MM.1S (cell line): Measurements from ENCODE around the gene UIMC1.

ENCODE experiments used
- DNase-seq: peaks from one replicate; pipeline ENCODE4 v3.0.0-alpha.2; 2015
- H2AFZ ChIP-seq: fragments of 300-600 bp; sonication (generic); 2 replicates; pipeline ENCODE4 v1.6.0; 2016; ENCODE audit warnings: antibody characterized with exemption, low read length
- H3F3A ChIP-seq: fragments of 300-600 bp; sonication (generic); 2 replicates; pipeline ENCODE4 v1.6.1; 2016; ENCODE audit warnings: mild to moderate bottlenecking, antibody characterized with exemption, low read length, moderate library complexity, mixed read lengths; ENCODE audit not compliant: insufficient read depth
- H3K27ac ChIP-seq: fragments of 300-600 bp; sonication (generic); 2 replicates; pipeline ENCODE4 v1.5.1; 2016; ENCODE audit warnings: mild to moderate bottlenecking, low read length
- H3K27me3 ChIP-seq: fragments of 300-600 bp; sonication (generic); replicated peaks from 2 replicates; pipeline ENCODE4 v1.6.0; 2016; ENCODE audit warnings: low read length; ENCODE audit not compliant: insufficient read depth
- H3K36me3 ChIP-seq: fragments of 300-600 bp; sonication (generic); replicated peaks from 2 replicates; pipeline ENCODE4 v1.6.1; 2016; ENCODE audit warnings: mild to moderate bottlenecking, low read length, mixed read lengths; ENCODE audit not compliant: insufficient read depth
- H3K4me1 ChIP-seq: fragments of 300-600 bp; sonication (generic); 2 replicates; pipeline ENCODE4 v1.6.1; 2016; ENCODE audit warnings: low read length, mixed read lengths
- H3K4me2 ChIP-seq: fragments of 300-600 bp; sonication (generic); 2 replicates; pipeline ENCODE4 v1.6.0; 2016; ENCODE audit warnings: low read depth, low read length
- H3K4me3 ChIP-seq: fragments of 300-600 bp; sonication (generic); 2 replicates; pipeline ENCODE4 v1.5.1; 2016; ENCODE audit warnings: low read length, mixed read lengths
- H3K79me2 ChIP-seq: fragments of 300-600 bp; sonication (generic); 2 replicates; pipeline ENCODE4 v1.6.1; 2016; ENCODE audit warnings: mixed run types, low read length, mixed read lengths
- H3K9ac ChIP-seq: fragments of 300-600 bp; sonication (generic); 2 replicates; pipeline ENCODE4 v1.6.1; 2016; ENCODE audit warnings: low read length, mixed read lengths
- H3K9me2 ChIP-seq: fragments of 300-600 bp; sonication (generic); replicated peaks from 2 replicates; pipeline ENCODE4 v1.6.1; 2016; ENCODE audit warnings: mild to moderate bottlenecking, low read length, mixed read lengths; ENCODE audit not compliant: insufficient read depth
- H3K9me3 ChIP-seq: fragments of 300-600 bp; sonication (generic); replicated peaks from 2 replicates; pipeline ENCODE4 v1.6.1; 2016; ENCODE audit warnings: mild to moderate bottlenecking, low read length, mixed read lengths; ENCODE audit not compliant: insufficient read depth
- H4K20me1 ChIP-seq: fragments of 300-600 bp; sonication (generic); 2 replicates; pipeline ENCODE4 v1.6.1; 2016; ENCODE audit warnings: mild to moderate bottlenecking, low read length, moderate library complexity, mixed read lengths; ENCODE audit not compliant: insufficient read depth
- EZH2 ChIP-seq: fragments of 300-600 bp; sonication (generic); optimal IDR thresholded peaks from 2 replicates; pipeline ENCODE3; 2017; ENCODE audit warnings: low read depth, mild to moderate bottlenecking, antibody characterized with exemption, low read length, mixed read lengths
- EZH2phosphoT487 ChIP-seq: fragments of 300-600 bp; sonication (generic); IDR thresholded peaks from 2 replicates; pipeline ENCODE4 v1.6.1; 2018; ENCODE audit warnings: antibody characterized with exemption, low read length
- TF ChIP-seq, protein P1 (sequence below): fragments of 300-600 bp; sonication (generic); IDR thresholded peaks from 2 replicates; pipeline ENCODE4 v1.5.1; 2016; ENCODE audit warnings: antibody characterized with exemption, low read length, mixed read lengths

Gene UIMC1

GRCh38 chr5:176899946-176900779 lies 106.4 kb downstream of the UIMC1 start:
- no peaks in the 10 kb centered on the region for H3K27me3 ChIP-seq
- H3K79me2 ChIP-seq = no peaks in the 10 kb centered on the region
- H3K9me2 ChIP-seq = no peaks in the 10 kb centered on the region
- no peaks in the 10 kb centered on the region for H3F3A ChIP-seq
- no peak overlapping the region for H3K4me3 ChIP-seq
- no peaks in the 10 kb centered on the region for H3K4me1 ChIP-seq
- no peak overlapping the region for H3K9ac ChIP-seq
- TF ChIP-seq, protein P1, sequence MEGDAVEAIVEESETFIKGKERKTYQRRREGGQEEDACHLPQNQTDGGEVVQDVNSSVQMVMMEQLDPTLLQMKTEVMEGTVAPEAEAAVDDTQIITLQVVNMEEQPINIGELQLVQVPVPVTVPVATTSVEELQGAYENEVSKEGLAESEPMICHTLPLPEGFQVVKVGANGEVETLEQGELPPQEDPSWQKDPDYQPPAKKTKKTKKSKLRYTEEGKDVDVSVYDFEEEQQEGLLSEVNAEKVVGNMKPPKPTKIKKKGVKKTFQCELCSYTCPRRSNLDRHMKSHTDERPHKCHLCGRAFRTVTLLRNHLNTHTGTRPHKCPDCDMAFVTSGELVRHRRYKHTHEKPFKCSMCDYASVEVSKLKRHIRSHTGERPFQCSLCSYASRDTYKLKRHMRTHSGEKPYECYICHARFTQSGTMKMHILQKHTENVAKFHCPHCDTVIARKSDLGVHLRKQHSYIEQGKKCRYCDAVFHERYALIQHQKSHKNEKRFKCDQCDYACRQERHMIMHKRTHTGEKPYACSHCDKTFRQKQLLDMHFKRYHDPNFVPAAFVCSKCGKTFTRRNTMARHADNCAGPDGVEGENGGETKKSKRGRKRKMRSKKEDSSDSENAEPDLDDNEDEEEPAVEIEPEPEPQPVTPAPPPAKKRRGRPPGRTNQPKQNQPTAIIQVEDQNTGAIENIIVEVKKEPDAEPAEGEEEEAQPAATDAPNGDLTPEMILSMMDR = no peak
- TF ChIP-seq EZH2phosphoT487 (no peak), EZH2 (no peak)
- no peak for DNase-seq
- H3K36me3 ChIP-seq = peaks cover 11% of the 10 kb centered on the region
- no peak overlapping the region for H2AFZ ChIP-seq
- no peak overlapping the region for H3K4me2 ChIP-seq
- H3K9me3 ChIP-seq = no peaks in the 10 kb centered on the region
- H4K20me1 ChIP-seq = no peaks in the 10 kb centered on the region
- no peak overlapping the region for H3K27ac ChIP-seq

- H3K4me1 ChIP-seq = no peaks in the 10 kb centered on the region
- H3K79me2 ChIP-seq = no peaks in the 10 kb centered on the region
- no peak within 1 kb of the TSS for H2AFZ ChIP-seq
- no peaks in the 10 kb centered on the region for H3K27me3 ChIP-seq
- H3K4me2 ChIP-seq = no peak within 1 kb of the TSS
- no peaks in the 10 kb centered on the region for H3K9me3 ChIP-seq
- DNase-seq = no peak
- no peak within 1 kb of the TSS for H3K9ac ChIP-seq
- TF ChIP-seq EZH2phosphoT487 = no peak
- TF ChIP-seq EZH2 = no peak
- TF ChIP-seq, protein P1 = no peak
- H3K9me2 ChIP-seq = no peaks in the 10 kb centered on the region
- H4K20me1 ChIP-seq = no peaks in the 10 kb centered on the region
- no peaks in the 10 kb centered on the region for H3F3A ChIP-seq
- H3K36me3 ChIP-seq = peaks cover 7% of the 10 kb centered on the region; the same call in 1 of the 2 replicates
- no peak within 1 kb of the TSS for H3K27ac ChIP-seq
- H3K4me3 ChIP-seq = no peak within 1 kb of the TSS
Measured at GRCh38 chr5:176899296-176899891, 107.2 kb downstream of the UIMC1 start, which contains the start of gene HK3. TSS of gene HK3 (minus strand) at chr5:176899346. CDS start at chr5:176896159, 3,187 bp downstream.

DNA sequence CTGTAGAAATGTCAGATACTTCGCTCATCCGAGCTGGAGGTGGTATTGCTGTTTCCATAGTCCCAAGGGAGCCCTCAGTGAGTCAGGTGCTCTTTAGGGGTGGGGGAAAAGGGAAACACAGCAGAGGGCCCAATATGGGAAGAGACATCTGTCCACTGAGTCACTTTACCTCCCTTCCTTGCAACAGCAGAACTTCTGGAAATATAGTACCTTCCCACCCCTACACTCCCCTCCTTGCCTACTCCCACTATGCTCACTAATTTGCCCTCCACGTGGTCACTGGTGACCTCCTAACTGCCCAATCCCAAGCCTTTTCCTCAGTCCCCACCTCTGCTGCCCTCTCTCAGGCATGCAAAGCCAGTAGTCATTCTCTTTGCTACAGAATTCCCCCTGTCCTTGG lies 109.3 kb downstream of the UIMC1 start:
- no peak for DNase-seq

More for the DNA sequence above, 109.3 kb downstream of the UIMC1 start:
- Histone ChIP-seq H3K4me3 (no peak overlapping the region), H3K27me3 (no peaks in the 10 kb centered on the region), H3K9ac (no peak overlapping the region), H3K9me2 (no peaks in the 10 kb centered on the region), H3K9me3 (no peaks in the 10 kb centered on the region), H3K4me2 (no peak overlapping the region), H3K4me1 (no peaks in the 10 kb centered on the region), H4K20me1 (no peaks in the 10 kb centered on the region), H3F3A (no peaks in the 10 kb centered on the region), H2AFZ (no peak overlapping the region), H3K79me2 (no peaks in the 10 kb centered on the region), H3K36me3 (no peaks in the 10 kb centered on the region), H3K27ac (no peak overlapping the region)
- no peak for TF ChIP-seq EZH2
- no peak for TF ChIP-seq EZH2phosphoT487
- TF ChIP-seq, protein P1 = no peak
